Measurements from ENCODE around the gene TJP2.

TJP2 gene

GRCh38 chr9:69313175-69313574, 139.1 kb downstream of the TJP2 start:
- DNase-seq: no peak
- Histone ChIP-seq H3K9me3 (ENCODE audit: control insufficient read depth, low read length) (no peaks in the 10 kb centered on the region), H3K4me3 (ENCODE audit: insufficient read depth, low read depth, low read length, poor library complexity, severe bottlenecking) (no peak overlapping the region), H3K36me3 (ENCODE audit: control insufficient read depth, insufficient read depth, low read length) (no peaks in the 10 kb centered on the region), H3K4me1 (ENCODE audit: control insufficient read depth, insufficient read depth, low read length, poor library complexity, severe bottlenecking) (no peaks in the 10 kb centered on the region), H3K27ac (ENCODE audit: insufficient read depth, low read length, poor library complexity, severe bottlenecking) (no peak overlapping the region), H3K27me3 (replicated peaks; ENCODE audit: control insufficient read depth, insufficient read depth, low read length, poor library complexity, severe bottlenecking) (no peaks in the 10 kb centered on the region)

- H3K4me1 ChIP-seq (ENCODE audit: control insufficient read depth, insufficient read depth, low read length, poor library complexity, severe bottlenecking): no peaks in the 10 kb centered on the region
- DNase-seq: no peak
- H3K4me3 ChIP-seq (ENCODE audit: insufficient read depth, low read depth, low read length, poor library complexity, severe bottlenecking): no peak overlapping the region
- H3K27ac ChIP-seq (ENCODE audit: insufficient read depth, low read length, poor library complexity, severe bottlenecking): no peak overlapping the region
- H3K27me3 ChIP-seq (replicated peaks; ENCODE audit: control insufficient read depth, insufficient read depth, low read length, poor library complexity, severe bottlenecking): no peaks in the 10 kb centered on the region
- no peaks in the 10 kb centered on the region for H3K9me3 ChIP-seq (ENCODE audit: control insufficient read depth, low read length)
- no peaks in the 10 kb centered on the region for H3K36me3 ChIP-seq (ENCODE audit: control insufficient read depth, insufficient read depth, low read length)
Measured at GRCh38 chr9:69314547-69314946, 140.5 kb downstream of the TJP2 start.

GRCh38 chr9:69317081-69317480, 143.0 kb downstream of the TJP2 start:
- Histone ChIP-seq H3K4me1 (ENCODE audit: control insufficient read depth, insufficient read depth, low read length, poor library complexity, severe bottlenecking) (no peaks in the 10 kb centered on the region), H3K4me3 (ENCODE audit: insufficient read depth, low read depth, low read length, poor library complexity, severe bottlenecking) (no peak overlapping the region)

GRCh38 chr9:69317894-69318293, 143.8 kb downstream of the TJP2 start:
- DNase-seq: no peak
- Histone ChIP-seq H3K4me3 (ENCODE audit: insufficient read depth, low read depth, low read length, poor library complexity, severe bottlenecking) (no peak overlapping the region), H3K9me3 (ENCODE audit: control insufficient read depth, low read length) (no peaks in the 10 kb centered on the region), H3K27me3 (replicated peaks; ENCODE audit: control insufficient read depth, insufficient read depth, low read length, poor library complexity, severe bottlenecking) (peaks cover 5% of the 10 kb centered on the region), H3K4me1 (ENCODE audit: control insufficient read depth, insufficient read depth, low read length, poor library complexity, severe bottlenecking) (no peaks in the 10 kb centered on the region), H3K27ac (ENCODE audit: insufficient read depth, low read length, poor library complexity, severe bottlenecking) (no peak overlapping the region), H3K36me3 (ENCODE audit: control insufficient read depth, insufficient read depth, low read length) (no peaks in the 10 kb centered on the region)

More at GRCh38 chr9:69317081-69317480, 143.0 kb downstream of the TJP2 start:
- DNase-seq: no peak
- Histone ChIP-seq H3K27ac (ENCODE audit: insufficient read depth, low read length, poor library complexity, severe bottlenecking) (no peak overlapping the region), H3K9me3 (ENCODE audit: control insufficient read depth, low read length) (no peaks in the 10 kb centered on the region), H3K27me3 (replicated peaks; ENCODE audit: control insufficient read depth, insufficient read depth, low read length, poor library complexity, severe bottlenecking) (no peaks in the 10 kb centered on the region), H3K36me3 (ENCODE audit: control insufficient read depth, insufficient read depth, low read length) (no peaks in the 10 kb centered on the region)

- Histone ChIP-seq H3K27me3 (replicated peaks; ENCODE audit: control insufficient read depth, insufficient read depth, low read length, poor library complexity, severe bottlenecking) (peaks cover 5% of the 10 kb centered on the region), H3K9me3 (ENCODE audit: control insufficient read depth, low read length) (no peaks in the 10 kb centered on the region), H3K4me3 (ENCODE audit: insufficient read depth, low read depth, low read length, poor library complexity, severe bottlenecking) (no peak overlapping the region), H3K36me3 (ENCODE audit: control insufficient read depth, insufficient read depth, low read length) (no peaks in the 10 kb centered on the region), H3K4me1 (ENCODE audit: control insufficient read depth, insufficient read depth, low read length, poor library complexity, severe bottlenecking) (no peaks in the 10 kb centered on the region), H3K27ac (ENCODE audit: insufficient read depth, low read length, poor library complexity, severe bottlenecking) (no peak overlapping the region)
- no peak for DNase-seq
Measured at GRCh38 chr9:69319324-69320025, 145.4 kb downstream of the TJP2 start.

GRCh38 chr9:69322256-69322655, 148.2 kb downstream of the TJP2 start:
- Histone ChIP-seq H3K27me3 (replicated peaks; ENCODE audit: control insufficient read depth, insufficient read depth, low read length, poor library complexity, severe bottlenecking) (peaks cover 5% of the 10 kb centered on the region), H3K36me3 (ENCODE audit: control insufficient read depth, insufficient read depth, low read length) (no peaks in the 10 kb centered on the region), H3K4me3 (ENCODE audit: insufficient read depth, low read depth, low read length, poor library complexity, severe bottlenecking) (no peak overlapping the region), H3K9me3 (ENCODE audit: control insufficient read depth, low read length) (no peaks in the 10 kb centered on the region), H3K27ac (ENCODE audit: insufficient read depth, low read length, poor library complexity, severe bottlenecking) (no peak overlapping the region), H3K4me1 (ENCODE audit: control insufficient read depth, insufficient read depth, low read length, poor library complexity, severe bottlenecking) (no peaks in the 10 kb centered on the region)
- no peak for DNase-seq

- peaks cover 5% of the 10 kb centered on the region for H3K27me3 ChIP-seq (replicated peaks; ENCODE audit: control insufficient read depth, insufficient read depth, low read length, poor library complexity, severe bottlenecking)
- no peak for DNase-seq
- no peaks in the 10 kb centered on the region for H3K36me3 ChIP-seq (ENCODE audit: control insufficient read depth, insufficient read depth, low read length)
Measured at GRCh38 chr9:69323861-69324260, 149.8 kb downstream of the TJP2 start.

More at GRCh38 chr9:69323861-69324260, 149.8 kb downstream of the TJP2 start:
- Histone ChIP-seq H3K4me1 (ENCODE audit: control insufficient read depth, insufficient read depth, low read length, poor library complexity, severe bottlenecking) (no peaks in the 10 kb centered on the region), H3K9me3 (ENCODE audit: control insufficient read depth, low read length) (no peaks in the 10 kb centered on the region), H3K4me3 (ENCODE audit: insufficient read depth, low read depth, low read length, poor library complexity, severe bottlenecking) (no peak overlapping the region), H3K27ac (ENCODE audit: insufficient read depth, low read length, poor library complexity, severe bottlenecking) (no peak overlapping the region)
